ENCODE results near the gene SLC9A2. TPM values are rescaled to one million over a fixed set of nuclear protein-coding genes. Genes with fewer than 3 reads are reported as not detected.

Gene SLC9A2
- total and polyA plus RNA-seq, 10 of the 15 experiments (the other 5 are each of a cell fraction or from before 2014, with no cell fraction given) = 0.13 to 1.2 (median 0.79) TPM

- ATAC-seq (no peak), DNase-seq (ENCODE audit: low read depth, low spot score) (no peak), FAIRE-seq (no peak)
- ChIA-PET CTCF (interaction anchor here (0.9 kb wide), 1 partner anchor 15 kb away, joined by 3 read pairs; no protein-coding TSS in a partner anchor), SMC1A (ENCODE audit: uncharacterized antibody, unreplicated experiment) (no interaction called here), POLR2A (no interaction called here), RAD21 (ENCODE audit: unreplicated experiment) (no interaction called here)
- intact Hi-C loops (cut with micrococcal nuclease; ENCODE audit: unreplicated experiment) = no loop called here
- Histone ChIP-seq H3K27me3 (replicated peaks in 1 of 2; ENCODE audit: control insufficient read depth in 2 of 2, insufficient read depth in 2 of 2, low read length in 1 of 2) (no peaks in the 10 kb centered on the region), H3K4me3 (no peak overlapping the region), H3K4me1 (ENCODE audit: control insufficient read depth, insufficient read depth, low read length) (no peaks in the 10 kb centered on the region), H3K79me2 (ENCODE audit: control insufficient read depth, insufficient read depth, low read length) (no peaks in the 10 kb centered on the region), H3K4me2 (ENCODE audit: control insufficient read depth, insufficient read depth) (no peak overlapping the region), H3K9ac (ENCODE audit: control insufficient read depth, insufficient read depth, low read length) (no peak overlapping the region), H3K9me3 (replicated peaks; ENCODE audit: control insufficient read depth, insufficient read depth, low read length) (no peaks in the 10 kb centered on the region), H4K20me1 (ENCODE audit: control insufficient read depth, insufficient read depth) (no peaks in the 10 kb centered on the region), H3K36me3 (ENCODE audit: control insufficient read depth in 2 of 2, insufficient read depth in 2 of 2, low read length in 1 of 2) (no peaks in the 10 kb centered on the region), H2AFZ (ENCODE audit: control insufficient read depth, low read depth, low read length) (no peak overlapping the region), H3K27ac (ENCODE audit: control insufficient read depth, insufficient read depth) (no peak overlapping the region)
- 0% methylated on average over 2 of the region's 2 CpGs for WGBS (ENCODE audit: insufficient coverage, insufficient replicate concordance, low lambda C conversion rate, missing lambda C conversion rate)
- no TSS peak for BruUV-seq (replicated peaks)
- TF ChIP-seq CHD2 (IDR thresholded peaks at IDR 0.05; ENCODE audit: borderline replicate concordance, low read depth, low read length) = no peak
- no peak for TF ChIP-seq TCF7 (IDR thresholded peaks at IDR 0.05; ENCODE audit: borderline replicate concordance)
- TF ChIP-seq SMAD1 (IDR thresholded peaks at IDR 0.05; ENCODE audit: low read depth, partially characterized antibody) = no peak
- no peak for TF ChIP-seq POU2F2 (IDR thresholded peaks at IDR 0.05; ENCODE audit: borderline replicate concordance, low read depth, low read length)
- no peak for TF ChIP-seq ATF2 (IDR thresholded peaks at IDR 0.05; ENCODE audit: low read length)
- no peak for TF ChIP-seq E4F1 (IDR thresholded peaks at IDR 0.05; ENCODE audit: borderline replicate concordance, partially characterized antibody)
- TF ChIP-seq PAX5 (IDR thresholded peaks at IDR 0.05; ENCODE audit: borderline replicate concordance, low read depth, low read length) = no peak
- in situ Hi-C loops (cut with MboI) = no loop called here
Observed at GRCh38 chr2:102660070-102660469, 40.7 kb downstream of the SLC9A2 start.

Data from GM12878 (cell line).